Fibroblast of skin of left quadriceps (primary cell): ENCODE data around the gene TMEM260.
"Not testable (repeated sequence)": the region's sequence is repeated elsewhere in the genome, so short reads cannot be mapped to it uniquely, and the experiment has no call there.

Experiments used
- DNase-seq, 2 experiments: peaks; one replicate each; pipeline ENCODE4 v3.0.0-alpha.2; 2013; ENCODE audit warnings: low read depth in 2 of 2

Gene TMEM260

GRCh38 chr14:56598519-56598918, 18.9 kb downstream of the TMEM260 start:
- DNase-seq, result no peak

GRCh38 chr14:56603648-56604047, 24.1 kb downstream of the TMEM260 start:
- DNase-seq, result no peak

GRCh38 chr14:56608689-56609088, 29.1 kb downstream of the TMEM260 start:
- DNase-seq, result peak in 1 of 2 experiments; percentile 6

GRCh38 chr14:56611663-56612062, 32.1 kb downstream of the TMEM260 start:
- not testable (repeated sequence) for DNase-seq

- no peak for DNase-seq
Observed at GRCh38 chr14:56617084-56617483, 37.5 kb downstream of the TMEM260 start.

- DNase-seq, result peak; percentile 17 to 20
Observed at GRCh38 chr14:56630707-56631106, 51.1 kb downstream of the TMEM260 start.

GRCh38 chr14:56632195-56632594, 52.6 kb downstream of the TMEM260 start:
- DNase-seq, result no peak

GRCh38 chr14:56633544-56633943, 53.9 kb downstream of the TMEM260 start:
- no peak for DNase-seq

GRCh38 chr14:56635041-56635440, 55.4 kb downstream of the TMEM260 start:
- DNase-seq, result no peak

- no peak for DNase-seq
Observed at GRCh38 chr14:56647493-56647892, 67.9 kb downstream of the TMEM260 start.

GRCh38 chr14:56648508-56649301, 69.1 kb downstream of the TMEM260 start:
- no peak for DNase-seq

GRCh38 chr14:56649382-56649781, 69.8 kb downstream of the TMEM260 start:
- no peak for DNase-seq

GRCh38 chr14:56650048-56650447, 70.5 kb downstream of the TMEM260 start:
- DNase-seq, result no peak

GRCh38 chr14:56650979-56651378, 71.4 kb downstream of the TMEM260 start:
- DNase-seq, result no peak

GRCh38 chr14:56657604-56658003, 78.0 kb downstream of the TMEM260 start:
- DNase-seq, result no peak

- DNase-seq, result no peak
Observed at GRCh38 chr14:56659378-56659777, 79.8 kb downstream of the TMEM260 start.

GRCh38 chr14:56659964-56660551, 80.5 kb downstream of the TMEM260 start:
- DNase-seq, result peak; percentile 10 to 14

GRCh38 chr14:56660677-56661389, 81.2 kb downstream of the TMEM260 start:
- DNase-seq, result no peak

GRCh38 chr14:56661478-56661877, 81.9 kb downstream of the TMEM260 start:
- no peak for DNase-seq

GRCh38 chr14:56664811-56665421, 85.3 kb downstream of the TMEM260 start:
- DNase-seq, result no peak

GRCh38 chr14:56666294-56666693, 86.7 kb downstream of the TMEM260 start:
- no peak for DNase-seq

- peak; percentile 12 to 27 for DNase-seq
Observed at GRCh38 chr14:56666716-56667115, 87.1 kb downstream of the TMEM260 start.
